ENCODE data around the gene AKAP6.

AKAP6 gene

GRCh38 chr14:32329146-32329545 lies at the start of gene AKAP6:
AKAP6 (plus strand) TSS chr14:32329298; CDS start chr14:32433494, 104,196 bp downstream.
- Histone ChIP-seq H3K27ac (no peak within 1 kb of the TSS), H3K4me3 (no peak within 1 kb of the TSS)

- Histone ChIP-seq H3K27ac (no peak overlapping the region), H3K4me3 (no peak overlapping the region)
Observed at GRCh38 chr14:32286602-32287001, 42.5 kb upstream of the AKAP6 start.

GRCh38 chr14:32296366-32296765 lies 32.7 kb upstream of the AKAP6 start:
- Histone ChIP-seq H3K4me3 (no peak overlapping the region), H3K27ac (no peak overlapping the region)

- no peak overlapping the region for H3K4me3 ChIP-seq
- no peak overlapping the region for H3K27ac ChIP-seq
Observed at GRCh38 chr14:32298346-32298745, 30.8 kb upstream of the AKAP6 start.

GRCh38 chr14:32300136-32300535 lies 29.0 kb upstream of the AKAP6 start:
- no peak overlapping the region for H3K27ac ChIP-seq
- no peak overlapping the region for H3K4me3 ChIP-seq

GRCh38 chr14:32303865-32304264 lies 25.2 kb upstream of the AKAP6 start:
- no peak overlapping the region for H3K27ac ChIP-seq

DNA sequence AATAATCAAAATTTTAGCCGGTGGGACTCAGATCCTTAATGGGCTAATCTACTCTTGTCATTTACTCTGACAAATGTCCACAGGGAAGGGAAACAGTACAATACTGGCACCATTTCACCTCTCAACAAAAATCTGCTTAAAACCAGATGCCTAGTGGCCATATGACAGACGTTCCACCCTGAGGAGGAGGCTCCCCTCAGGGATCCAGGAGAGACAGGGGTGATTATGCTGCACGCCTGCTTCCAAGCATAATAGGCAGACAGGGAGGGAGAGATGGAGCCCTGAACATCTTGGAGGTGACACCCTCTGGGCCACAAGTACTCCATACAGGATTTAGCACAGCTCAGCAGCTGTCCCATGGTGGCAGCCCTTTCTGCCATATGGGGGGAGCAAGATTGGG lies 24.8 kb upstream of the AKAP6 start:
- H3K27ac ChIP-seq: no peak overlapping the region
- no peak overlapping the region for H3K4me3 ChIP-seq

More at GRCh38 chr14:32303865-32304264, 25.2 kb upstream of the AKAP6 start:
- no peak overlapping the region for H3K4me3 ChIP-seq

DNA sequence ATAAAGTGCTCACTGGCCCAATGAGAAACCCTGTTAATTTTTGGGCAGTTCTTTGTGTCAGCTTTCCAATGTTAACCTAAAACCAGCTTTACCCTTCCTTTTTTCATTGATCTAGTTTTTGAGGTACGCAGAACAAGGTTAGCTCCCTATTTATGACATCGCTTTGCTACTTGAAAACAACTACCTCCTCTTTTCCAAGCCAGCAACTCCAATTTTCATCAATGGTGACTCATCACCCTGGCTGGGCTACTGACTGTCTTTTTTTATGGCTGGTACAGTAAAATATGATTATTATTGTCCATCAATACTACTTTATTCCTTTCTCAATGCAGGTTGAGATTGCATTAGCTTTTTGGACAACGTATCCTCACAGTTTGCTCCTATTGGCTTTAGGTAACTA lies 22.5 kb upstream of the AKAP6 start:
- Histone ChIP-seq H3K27ac (no peak overlapping the region), H3K4me3 (no peak overlapping the region)

- Histone ChIP-seq H3K27ac (peak overlapping the region in 3 of 21 experiments; percentile 20 to 35 (median 30)), H3K4me3 (no peak overlapping the region)
Observed at GRCh38 chr14:32307881-32308582, 21.1 kb upstream of the AKAP6 start.

DNA sequence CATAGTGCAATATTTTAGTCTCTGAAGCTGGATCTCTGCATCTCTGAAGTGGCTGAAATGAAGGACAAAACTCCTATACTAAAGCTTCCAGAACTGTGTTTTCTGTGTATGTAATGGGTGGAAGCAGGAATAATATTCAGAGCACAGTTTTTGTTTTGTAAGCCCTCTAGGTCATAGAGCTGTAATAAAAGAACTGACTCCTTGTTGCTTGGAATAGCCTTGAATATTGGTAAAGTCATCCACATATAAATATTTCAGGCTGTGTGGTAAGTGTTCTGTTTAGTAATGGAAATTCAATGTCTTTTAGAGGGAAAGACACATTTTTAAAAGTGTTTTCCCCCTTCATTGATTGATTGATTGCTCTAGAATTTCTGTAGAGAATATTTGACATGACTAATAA lies 18.2 kb upstream of the AKAP6 start:
- Histone ChIP-seq H3K27ac (no peak overlapping the region), H3K4me3 (no peak overlapping the region)

- H3K27ac ChIP-seq: peak overlapping the region in 3 of 21 experiments; percentile 19 to 24 (median 22)
- H3K4me3 ChIP-seq: no peak overlapping the region
Observed at GRCh38 chr14:32311294-32312009, 17.6 kb upstream of the AKAP6 start.

GRCh38 chr14:32312010-32312331 lies 17.1 kb upstream of the AKAP6 start:
- Histone ChIP-seq H3K27ac (peak overlapping the region in 1 of 21 experiments; percentile 19), H3K4me3 (no peak overlapping the region)

- no peak overlapping the region for H3K4me3 ChIP-seq
Observed at GRCh38 chr14:32313844-32314376, 15.2 kb upstream of the AKAP6 start.

DNA sequence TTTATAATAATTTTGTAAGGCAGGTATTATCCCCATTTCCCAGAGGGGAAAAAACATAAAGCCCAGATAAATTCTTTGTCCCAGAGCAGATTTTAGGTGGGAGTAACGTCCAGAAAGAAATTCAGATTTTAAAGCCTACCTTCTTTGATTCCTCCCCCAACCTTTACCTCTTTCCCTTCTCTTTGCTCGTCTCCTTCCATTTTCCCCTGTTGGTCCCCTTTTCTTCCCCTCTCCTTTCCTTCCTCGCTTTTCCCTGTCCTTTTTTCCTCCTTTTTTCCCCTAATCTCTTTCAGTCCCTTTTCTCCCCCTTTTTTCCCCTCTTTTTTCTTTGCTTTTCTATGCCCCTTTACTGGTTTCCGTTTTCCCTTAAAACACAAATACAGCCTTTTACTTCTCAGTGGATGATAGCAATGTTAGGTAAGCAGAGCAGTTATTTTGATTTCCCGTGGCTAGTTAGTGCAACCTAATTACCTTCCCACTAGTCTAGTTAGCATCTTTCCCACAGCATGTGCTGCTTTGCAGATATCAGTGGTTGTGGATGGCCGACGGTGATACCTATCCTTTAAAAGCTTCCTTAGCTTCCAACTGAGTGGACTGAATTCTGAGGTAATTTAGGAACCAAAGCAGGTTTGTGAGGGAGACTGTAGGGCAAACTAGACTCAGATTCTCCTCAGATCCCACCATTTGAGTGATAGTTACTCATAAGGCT lies 10.9 kb upstream of the AKAP6 start:
- H3K27ac ChIP-seq: no peak overlapping the region
- H3K4me3 ChIP-seq: no peak overlapping the region

More at GRCh38 chr14:32313844-32314376, 15.2 kb upstream of the AKAP6 start:
- no peak overlapping the region for H3K27ac ChIP-seq

DNA sequence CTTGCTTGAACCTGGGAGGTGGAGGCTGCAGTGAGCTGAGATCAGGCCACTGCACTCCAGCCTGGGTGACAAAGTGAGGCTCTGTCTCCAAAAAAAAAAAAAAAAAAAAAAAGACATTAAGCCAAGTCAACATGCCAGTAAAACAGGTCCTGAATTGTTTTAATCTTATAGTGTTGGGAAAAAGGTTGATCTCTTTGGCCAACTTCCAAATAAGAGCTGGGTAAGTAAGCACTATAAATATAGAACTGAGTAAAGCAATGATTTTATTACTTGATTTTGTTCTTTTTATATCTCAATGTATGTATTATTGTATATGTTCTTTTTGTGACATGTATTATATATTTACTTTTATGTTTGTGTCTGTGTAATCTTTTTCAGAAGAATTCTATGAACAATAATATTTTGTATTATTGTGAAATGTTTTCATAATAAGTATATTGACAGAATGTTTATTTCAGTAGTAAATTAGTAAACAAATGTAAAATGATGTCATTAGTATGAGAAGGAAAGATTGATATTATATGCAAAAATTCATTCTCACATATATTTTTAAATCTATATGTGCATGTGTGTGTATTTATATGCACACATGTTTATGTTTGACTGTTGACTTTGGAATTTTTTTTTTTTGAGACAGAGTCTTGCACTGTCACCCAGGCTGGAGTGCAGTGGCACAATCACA lies 9.6 kb upstream of the AKAP6 start:
- H3K27ac ChIP-seq: no peak overlapping the region

GRCh38 chr14:32324601-32325000 lies 4.5 kb upstream of the AKAP6 start:
- H3K4me3 ChIP-seq: no peak overlapping the region

More for the DNA sequence above, 9.6 kb upstream of the AKAP6 start:
- H3K4me3 ChIP-seq: no peak overlapping the region

GRCh38 chr14:32327255-32327961 lies 1.7 kb upstream of the AKAP6 start:
- Histone ChIP-seq H3K4me3 (no peak overlapping the region), H3K27ac (no peak overlapping the region)

More at GRCh38 chr14:32324601-32325000, 4.5 kb upstream of the AKAP6 start:
- no peak overlapping the region for H3K27ac ChIP-seq

- no peak overlapping the region for H3K27ac ChIP-seq
- no peak overlapping the region for H3K4me3 ChIP-seq
Observed at GRCh38 chr14:32329690-32330285, 690 bp downstream of the AKAP6 start.
